Measurements from ENCODE around the gene PRM1.

PRM1 gene

GRCh38 chr16:11323551-11324336 is 42.6 kb upstream of the PRM1 start:
- no peaks in the 10 kb centered on the region for H3K36me3 ChIP-seq (ENCODE audit: control insufficient read depth in 2 of 2, insufficient read depth in 2 of 2, low read length in 2 of 2)
- peaks cover 10% of the 10 kb centered on the region for H3K4me1 ChIP-seq (ENCODE audit: control insufficient read depth, insufficient read depth, low read length)
- no peak overlapping the region for H3K27ac ChIP-seq (ENCODE audit: low read length)
- no peak overlapping the region for H3K9ac ChIP-seq (ENCODE audit: low read length in 2 of 2)
- no peak overlapping the region for H3K4me3 ChIP-seq (ENCODE audit: low read length in 2 of 2)
- H3K9me3 ChIP-seq (ENCODE audit: control insufficient read depth in 2 of 2, low read length in 2 of 2) = no peaks in the 10 kb centered on the region
- H3K27me3 ChIP-seq (ENCODE audit: control insufficient read depth in 1 of 2, insufficient read depth in 2 of 2, low read length in 2 of 2) = no peaks in the 10 kb centered on the region

GRCh38 chr16:11322823-11323222 is 41.7 kb upstream of the PRM1 start:
- H3K9me3 ChIP-seq (ENCODE audit: control insufficient read depth in 2 of 2, low read length in 2 of 2) = no peaks in the 10 kb centered on the region
- H3K27me3 ChIP-seq (ENCODE audit: control insufficient read depth in 1 of 2, insufficient read depth in 2 of 2, low read length in 2 of 2) = no peaks in the 10 kb centered on the region
- no peak overlapping the region for H3K27ac ChIP-seq (ENCODE audit: low read length)
- no peak overlapping the region for H3K9ac ChIP-seq (ENCODE audit: low read length in 2 of 2)
- peaks cover under 1% of the 10 kb centered on the region for H3K4me1 ChIP-seq (ENCODE audit: control insufficient read depth, insufficient read depth, low read length)
- H3K36me3 ChIP-seq (ENCODE audit: control insufficient read depth in 2 of 2, insufficient read depth in 2 of 2, low read length in 2 of 2) = no peaks in the 10 kb centered on the region
- H3K4me3 ChIP-seq (ENCODE audit: low read length in 2 of 2) = no peak overlapping the region

- no peaks in the 10 kb centered on the region for H3K36me3 ChIP-seq (ENCODE audit: control insufficient read depth in 2 of 2, insufficient read depth in 2 of 2, low read length in 2 of 2)
- H3K27ac ChIP-seq (ENCODE audit: low read length) = no peak overlapping the region
- no peak overlapping the region for H3K4me3 ChIP-seq (ENCODE audit: low read length in 2 of 2)
- H3K4me1 ChIP-seq (ENCODE audit: control insufficient read depth, insufficient read depth, low read length) = no peaks in the 10 kb centered on the region
- H3K9me3 ChIP-seq (ENCODE audit: control insufficient read depth in 2 of 2, low read length in 2 of 2) = no peaks in the 10 kb centered on the region
- no peak overlapping the region for H3K9ac ChIP-seq (ENCODE audit: low read length in 2 of 2)
- no peaks in the 10 kb centered on the region for H3K27me3 ChIP-seq (ENCODE audit: control insufficient read depth in 1 of 2, insufficient read depth in 2 of 2, low read length in 2 of 2)
Measured at GRCh38 chr16:11321662-11322061, 40.5 kb upstream of the PRM1 start.

- Histone ChIP-seq H3K4me1 (ENCODE audit: control insufficient read depth, insufficient read depth, low read length) (no peaks in the 10 kb centered on the region), H3K9ac (ENCODE audit: low read length in 2 of 2) (no peak overlapping the region), H3K9me3 (ENCODE audit: control insufficient read depth in 2 of 2, low read length in 2 of 2) (no peaks in the 10 kb centered on the region), H3K4me3 (ENCODE audit: low read length in 2 of 2) (no peak overlapping the region), H3K27ac (ENCODE audit: low read length) (no peak overlapping the region), H3K27me3 (ENCODE audit: control insufficient read depth in 1 of 2, insufficient read depth in 2 of 2, low read length in 2 of 2) (no peaks in the 10 kb centered on the region), H3K36me3 (ENCODE audit: control insufficient read depth in 2 of 2, insufficient read depth in 2 of 2, low read length in 2 of 2) (no peaks in the 10 kb centered on the region)
Measured at GRCh38 chr16:11320170-11320569, 39.0 kb upstream of the PRM1 start.

- H3K4me3 ChIP-seq (ENCODE audit: low read length in 2 of 2) = no peak overlapping the region
- H3K4me1 ChIP-seq (ENCODE audit: control insufficient read depth, insufficient read depth, low read length) = no peaks in the 10 kb centered on the region
- H3K36me3 ChIP-seq (ENCODE audit: control insufficient read depth in 2 of 2, insufficient read depth in 2 of 2, low read length in 2 of 2) = no peaks in the 10 kb centered on the region
- no peak overlapping the region for H3K9ac ChIP-seq (ENCODE audit: low read length in 2 of 2)
- no peak overlapping the region for H3K27ac ChIP-seq (ENCODE audit: low read length)
- no peaks in the 10 kb centered on the region for H3K9me3 ChIP-seq (ENCODE audit: control insufficient read depth in 2 of 2, low read length in 2 of 2)
- no peaks in the 10 kb centered on the region for H3K27me3 ChIP-seq (ENCODE audit: control insufficient read depth in 1 of 2, insufficient read depth in 2 of 2, low read length in 2 of 2)
Measured at GRCh38 chr16:11319529-11320146, 38.5 kb upstream of the PRM1 start.

GRCh38 chr16:11318817-11319216 is 37.7 kb upstream of the PRM1 start:
- no peaks in the 10 kb centered on the region for H3K36me3 ChIP-seq (ENCODE audit: control insufficient read depth in 2 of 2, insufficient read depth in 2 of 2, low read length in 2 of 2)
- H3K4me1 ChIP-seq (ENCODE audit: control insufficient read depth, insufficient read depth, low read length) = no peaks in the 10 kb centered on the region
- no peaks in the 10 kb centered on the region for H3K27me3 ChIP-seq (ENCODE audit: control insufficient read depth in 1 of 2, insufficient read depth in 2 of 2, low read length in 2 of 2)
- H3K4me3 ChIP-seq (ENCODE audit: low read length in 2 of 2) = no peak overlapping the region
- no peaks in the 10 kb centered on the region for H3K9me3 ChIP-seq (ENCODE audit: control insufficient read depth in 2 of 2, low read length in 2 of 2)
- no peak overlapping the region for H3K9ac ChIP-seq (ENCODE audit: low read length in 2 of 2)
- no peak overlapping the region for H3K27ac ChIP-seq (ENCODE audit: low read length)

GRCh38 chr16:11316331-11317015 is 35.3 kb upstream of the PRM1 start:
- no peak overlapping the region for H3K9ac ChIP-seq (ENCODE audit: low read length in 2 of 2)
- H3K4me3 ChIP-seq (ENCODE audit: low read length in 2 of 2) = no peak overlapping the region
- no peak overlapping the region for H3K27ac ChIP-seq (ENCODE audit: low read length)

GRCh38 chr16:11315510-11315909 is 34.4 kb upstream of the PRM1 start:
- H3K4me3 ChIP-seq (ENCODE audit: low read length in 2 of 2) = no peak overlapping the region
- peaks cover 5% of the 10 kb centered on the region for H3K4me1 ChIP-seq (ENCODE audit: control insufficient read depth, insufficient read depth, low read length)
- H3K36me3 ChIP-seq (ENCODE audit: control insufficient read depth in 2 of 2, insufficient read depth in 2 of 2, low read length in 2 of 2) = no peaks in the 10 kb centered on the region
- no peak overlapping the region for H3K9ac ChIP-seq (ENCODE audit: low read length in 2 of 2)
- H3K27ac ChIP-seq (ENCODE audit: low read length) = no peak overlapping the region
- no peaks in the 10 kb centered on the region for H3K27me3 ChIP-seq (ENCODE audit: control insufficient read depth in 1 of 2, insufficient read depth in 2 of 2, low read length in 2 of 2)
- no peaks in the 10 kb centered on the region for H3K9me3 ChIP-seq (ENCODE audit: control insufficient read depth in 2 of 2, low read length in 2 of 2)

More at GRCh38 chr16:11316331-11317015, 35.3 kb upstream of the PRM1 start:
- Histone ChIP-seq H3K36me3 (ENCODE audit: control insufficient read depth in 2 of 2, insufficient read depth in 2 of 2, low read length in 2 of 2) (no peaks in the 10 kb centered on the region), H3K4me1 (ENCODE audit: control insufficient read depth, insufficient read depth, low read length) (peaks cover 5% of the 10 kb centered on the region), H3K27me3 (ENCODE audit: control insufficient read depth in 1 of 2, insufficient read depth in 2 of 2, low read length in 2 of 2) (no peaks in the 10 kb centered on the region), H3K9me3 (ENCODE audit: control insufficient read depth in 2 of 2, low read length in 2 of 2) (no peaks in the 10 kb centered on the region)

GRCh38 chr16:11314309-11314894 is 33.3 kb upstream of the PRM1 start:
- Histone ChIP-seq H3K4me3 (ENCODE audit: low read length in 2 of 2) (no peak overlapping the region), H3K9me3 (ENCODE audit: control insufficient read depth in 2 of 2, low read length in 2 of 2) (no peaks in the 10 kb centered on the region), H3K27ac (ENCODE audit: low read length) (no peak overlapping the region), H3K27me3 (ENCODE audit: control insufficient read depth in 1 of 2, insufficient read depth in 2 of 2, low read length in 2 of 2) (no peaks in the 10 kb centered on the region), H3K9ac (ENCODE audit: low read length in 2 of 2) (no peak overlapping the region), H3K4me1 (ENCODE audit: control insufficient read depth, insufficient read depth, low read length) (peaks cover 5% of the 10 kb centered on the region), H3K36me3 (ENCODE audit: control insufficient read depth in 2 of 2, insufficient read depth in 2 of 2, low read length in 2 of 2) (no peaks in the 10 kb centered on the region)

- no peaks in the 10 kb centered on the region for H3K27me3 ChIP-seq (ENCODE audit: control insufficient read depth in 1 of 2, insufficient read depth in 2 of 2, low read length in 2 of 2)
- peaks cover 5% of the 10 kb centered on the region for H3K4me1 ChIP-seq (ENCODE audit: control insufficient read depth, insufficient read depth, low read length)
- H3K4me3 ChIP-seq (ENCODE audit: low read length in 2 of 2) = no peak overlapping the region
- H3K9ac ChIP-seq (ENCODE audit: low read length in 2 of 2) = no peak overlapping the region
- H3K27ac ChIP-seq (ENCODE audit: low read length) = no peak overlapping the region
- H3K36me3 ChIP-seq (ENCODE audit: control insufficient read depth in 2 of 2, insufficient read depth in 2 of 2, low read length in 2 of 2) = no peaks in the 10 kb centered on the region
- H3K9me3 ChIP-seq (ENCODE audit: control insufficient read depth in 2 of 2, low read length in 2 of 2) = no peaks in the 10 kb centered on the region
Measured at GRCh38 chr16:11313493-11314308, 32.6 kb upstream of the PRM1 start.

Data from stomach smooth muscle (tissue), 2 donors.